Fibroblast of lung (primary cell): Measurements from ENCODE around the gene PDE6G. TPM values are rescaled to one million over a fixed set of nuclear protein-coding genes. Genes with fewer than 3 reads are reported as not detected.
A peak's percentile ranks its signal among the peaks of the same experiment; 100 is the strongest.

ENCODE experiments used
- DNase-seq, 2 donors: peaks; one replicate each; pipeline versions ENCODE4 v3.0.0 to v3.0.0-alpha.2; 2010; ENCODE audit warnings: low read depth in 2 of 2
- H2AFZ ChIP-seq: 2 replicates; pipeline ENCODE4 v1.5.1; 2012; ENCODE audit warnings: low read length, control low read depth, inconsistent platforms
- H3K27ac ChIP-seq: 2 replicates; pipeline ENCODE4 v1.5.1; 2011; ENCODE audit warnings: low read length, control low read depth; ENCODE audit not compliant: insufficient read depth
- H3K27me3 ChIP-seq: 2 replicates; pipeline ENCODE4 v1.5.1; 2011; ENCODE audit warnings: mild to moderate bottlenecking, low read length; ENCODE audit not compliant: control insufficient read depth, insufficient read depth
- H3K36me3 ChIP-seq: 2 replicates; pipeline ENCODE4 v1.5.1; 2011; ENCODE audit warnings: low read length; ENCODE audit not compliant: control insufficient read depth, insufficient read depth
- H3K4me1 ChIP-seq: 2 replicates; pipeline ENCODE4 v1.5.1; 2011; ENCODE audit warnings: low read length; ENCODE audit not compliant: control insufficient read depth, insufficient read depth; ENCODE audit errors: extremely low read depth
- H3K4me2 ChIP-seq: 2 replicates; pipeline ENCODE4 v1.5.1; 2011; ENCODE audit warnings: low read length, control low read depth; ENCODE audit not compliant: insufficient read depth; ENCODE audit errors: extremely low read depth
- H3K4me3 ChIP-seq, 4 experiments: fragments of 200-600 bp in 1 of 4; sonication (generic) in 1 of 4; replicated peaks in 1 of 4; 2 replicates each; pipeline ENCODE4 v1.5.1; 2011 to 2016; ENCODE audit warnings: low read length in 4 of 4, low read depth in 3 of 4, mild to moderate bottlenecking in 3 of 4, control low read depth in 2 of 4, inconsistent platforms in 1 of 4, mixed read lengths in 1 of 4; ENCODE audit not compliant: insufficient read depth in 1 of 4; ENCODE audit errors: control extremely low read depth in 1 of 4
- H3K79me2 ChIP-seq: 2 replicates; pipeline ENCODE4 v1.5.1; 2012; ENCODE audit warnings: mild to moderate bottlenecking, low read length, inconsistent platforms; ENCODE audit not compliant: control insufficient read depth, insufficient read depth
- H3K9ac ChIP-seq: 2 replicates; pipeline ENCODE4 v1.5.1; 2011; ENCODE audit warnings: mild to moderate bottlenecking, low read length, control low read depth; ENCODE audit not compliant: insufficient read depth
- H3K9me3 ChIP-seq: 2 replicates; pipeline ENCODE4 v1.5.1; 2012; ENCODE audit warnings: low read depth, low read length; ENCODE audit not compliant: control insufficient read depth, insufficient read depth
- H4K20me1 ChIP-seq: 2 replicates; pipeline ENCODE4 v1.5.1; 2011; ENCODE audit warnings: low read length; ENCODE audit not compliant: control insufficient read depth, insufficient read depth; ENCODE audit errors: extremely low read depth
- EZH2 ChIP-seq: IDR thresholded peaks from 2 replicates; pipeline ENCODE4 v1.5.1; 2012; ENCODE audit warnings: low read length, control low read depth, mild to moderate bottlenecking; ENCODE audit errors: missing control alignments
- polyA plus RNA-seq, 2 donors: library from polyadenylated mRNA; depleted of rRNA in 1 of 2; stranded (reverse) in 1 of 2; unstranded in 1 of 2; fragments of >200 nt; gene quantifications; 2 replicates each; pipeline ENCODE4 v1.2.1, GENCODE V29; 2011 to 2012; ENCODE audit warnings: missing spikeins in 1 of 2
- total RNA-seq: library from RNA; depleted of rRNA; stranded (reverse); fragments of >200 nt; gene quantifications from 2 replicates; pipeline ENCODE4 v1.2.1, GENCODE V29; 2014
- TF ChIP-seq, protein P1 (sequence below), 2 donors: IDR thresholded peaks in 1 of 2; conservative IDR thresholded peaks in 1 of 2; 1 replicate in 1 of 2; 2 replicates in 1 of 2; pipeline ENCODE4 v1.5.1; 2011 to 2012; ENCODE audit warnings: low read length in 2 of 2, control low read depth in 1 of 2, inconsistent platforms in 1 of 2, low read depth in 1 of 2, mild to moderate bottlenecking in 1 of 2

Gene PDE6G
- total and polyA plus RNA-seq, 2 donors (not counting 1 experiment from before 2014, with no cell fraction given): 0.17 to 0.64 TPM

- no peak for DNase-seq
- TF ChIP-seq, protein P1, sequence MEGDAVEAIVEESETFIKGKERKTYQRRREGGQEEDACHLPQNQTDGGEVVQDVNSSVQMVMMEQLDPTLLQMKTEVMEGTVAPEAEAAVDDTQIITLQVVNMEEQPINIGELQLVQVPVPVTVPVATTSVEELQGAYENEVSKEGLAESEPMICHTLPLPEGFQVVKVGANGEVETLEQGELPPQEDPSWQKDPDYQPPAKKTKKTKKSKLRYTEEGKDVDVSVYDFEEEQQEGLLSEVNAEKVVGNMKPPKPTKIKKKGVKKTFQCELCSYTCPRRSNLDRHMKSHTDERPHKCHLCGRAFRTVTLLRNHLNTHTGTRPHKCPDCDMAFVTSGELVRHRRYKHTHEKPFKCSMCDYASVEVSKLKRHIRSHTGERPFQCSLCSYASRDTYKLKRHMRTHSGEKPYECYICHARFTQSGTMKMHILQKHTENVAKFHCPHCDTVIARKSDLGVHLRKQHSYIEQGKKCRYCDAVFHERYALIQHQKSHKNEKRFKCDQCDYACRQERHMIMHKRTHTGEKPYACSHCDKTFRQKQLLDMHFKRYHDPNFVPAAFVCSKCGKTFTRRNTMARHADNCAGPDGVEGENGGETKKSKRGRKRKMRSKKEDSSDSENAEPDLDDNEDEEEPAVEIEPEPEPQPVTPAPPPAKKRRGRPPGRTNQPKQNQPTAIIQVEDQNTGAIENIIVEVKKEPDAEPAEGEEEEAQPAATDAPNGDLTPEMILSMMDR (conservative IDR thresholded peaks at IDR 0.05 in 1 of 2, IDR thresholded peaks at IDR 0.05 in 1 of 2; ENCODE audit: low read depth in 1 of 2, low read length in 2 of 2): no peak
- no peak for TF ChIP-seq EZH2
- Histone ChIP-seq H2AFZ (no peak overlapping the region), H3K4me1 (peaks cover 17% of the 10 kb centered on the region), H3K4me2 (peak overlapping the region; percentile 93), H3K9ac (peak overlapping the region; percentile 96), H3K36me3 (peaks cover 35% of the 10 kb centered on the region), H3K79me2 (peaks cover 45% of the 10 kb centered on the region), H3K27ac (peak overlapping the region; percentile 96), H3K27me3 (no peaks in the 10 kb centered on the region), H4K20me1 (no peaks in the 10 kb centered on the region), H3K4me3 (peak overlapping the region; percentile 80 to 91 (median 86)), H3K9me3 (no peaks in the 10 kb centered on the region)
These were observed 47.7 kb upstream of the PDE6G start for GRCh38 chr17:81703747-81704654.

DNA sequence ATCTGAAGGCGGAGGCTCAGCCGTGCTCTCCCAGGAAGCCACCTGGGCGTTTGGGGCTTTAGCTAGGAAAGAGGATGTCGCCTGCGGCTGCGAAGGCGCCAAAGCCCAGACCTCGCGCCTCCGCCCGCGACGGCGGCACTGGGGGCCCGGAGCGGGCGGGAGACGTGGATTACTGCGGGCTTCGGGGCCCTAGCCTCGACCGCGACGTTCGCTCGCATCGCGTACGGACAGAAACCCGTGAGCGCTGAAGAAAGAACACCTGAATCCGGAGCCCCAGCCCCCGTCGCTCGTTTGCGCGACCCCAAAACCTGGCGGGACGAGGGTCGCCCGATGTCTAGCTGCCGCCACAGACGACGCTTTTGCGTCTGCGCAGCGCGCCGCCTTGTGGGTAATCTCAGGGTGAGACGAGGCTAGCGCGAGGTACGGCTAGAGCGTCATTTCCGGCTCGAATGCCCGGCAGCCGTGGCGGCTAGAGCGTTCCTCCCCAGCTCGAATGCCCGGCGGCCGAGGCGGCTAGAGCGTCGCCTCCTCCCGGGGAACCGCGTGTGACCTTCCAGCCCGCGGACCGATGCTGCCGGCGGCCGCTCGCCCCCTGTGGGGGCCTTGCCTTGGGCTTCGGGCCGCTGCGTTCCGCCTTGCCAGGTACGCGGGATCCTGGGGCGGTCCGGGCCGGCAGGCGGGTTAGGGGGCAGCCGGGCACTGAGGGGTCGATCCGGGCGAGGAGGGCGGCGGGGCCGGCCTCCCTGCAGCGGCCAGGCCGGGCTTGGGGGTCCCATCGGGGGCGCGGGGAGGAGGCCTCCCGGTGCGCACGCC lies 46.8 kb upstream of the PDE6G start, which contains the start of gene MRPL12:
Gene MRPL12, plus strand, starts transcription at position 434 of the 813 bp plus-strand sequence. Its CDS starts 135 bp downstream, at position 569.
- Histone ChIP-seq H3K36me3 (peaks cover 34% of the 10 kb centered on the region), H3K27ac (peak within 1 kb of the TSS; percentile 96), H3K4me2 (peak within 1 kb of the TSS; percentile 98), H3K27me3 (no peaks in the 10 kb centered on the region), H3K4me1 (peaks cover 17% of the 10 kb centered on the region), H4K20me1 (no peaks in the 10 kb centered on the region), H2AFZ (peak within 1 kb of the TSS; percentile 31), H3K4me3 (peak within 1 kb of the TSS; percentile 80 to 91 (median 86)), H3K9ac (peak within 1 kb of the TSS; percentile 96), H3K79me2 (peaks cover 50% of the 10 kb centered on the region), H3K9me3 (no peaks in the 10 kb centered on the region)
- no peak for TF ChIP-seq EZH2
- DNase-seq: peak; percentile 87 to 92

DNA sequence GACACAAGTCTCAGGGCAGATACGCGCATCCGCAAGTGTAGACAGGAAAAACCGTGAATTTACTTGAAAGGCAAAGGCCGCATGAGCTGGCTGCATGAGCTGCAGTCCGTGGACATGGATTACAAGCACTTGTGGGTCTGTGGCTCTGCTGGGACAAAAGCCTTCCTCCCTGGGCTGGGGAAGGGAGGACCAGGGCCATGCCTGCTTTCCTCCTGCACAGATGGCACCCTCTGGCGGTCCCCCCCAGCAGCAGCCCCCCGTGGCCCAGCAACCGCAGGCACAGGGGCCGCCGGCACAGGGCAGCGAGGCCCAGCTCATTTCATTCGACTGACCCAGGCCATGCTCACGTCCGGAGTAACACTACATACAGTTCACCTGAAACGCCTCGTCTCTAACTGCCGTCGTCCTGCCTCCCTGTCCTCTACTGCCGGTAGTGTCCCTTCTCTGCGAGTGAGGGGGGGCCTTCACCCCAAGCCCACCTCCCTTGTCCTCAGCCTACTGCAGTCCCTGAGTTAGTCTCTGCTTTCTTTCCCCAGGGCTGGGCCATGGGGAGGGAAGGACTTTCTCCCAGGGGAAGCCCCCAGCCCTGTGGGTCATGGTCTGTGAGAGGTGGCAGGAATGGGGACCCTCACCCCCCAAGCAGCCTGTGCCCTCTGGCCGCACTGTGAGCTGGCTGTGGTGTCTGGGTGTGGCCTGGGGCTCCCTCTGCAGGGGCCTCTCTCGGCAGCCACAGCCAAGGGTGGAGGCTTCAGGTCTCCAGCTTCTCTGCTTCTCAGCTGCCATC lies 45.1 kb upstream of the PDE6G start:
- Histone ChIP-seq H3K79me2 (peaks cover 59% of the 10 kb centered on the region), H3K4me2 (peak overlapping the region; percentile 98), H3K36me3 (peaks cover 37% of the 10 kb centered on the region), H4K20me1 (no peaks in the 10 kb centered on the region), H3K27ac (peak overlapping the region; percentile 61), H3K9me3 (no peaks in the 10 kb centered on the region), H3K27me3 (no peaks in the 10 kb centered on the region), H2AFZ (no peak overlapping the region), H3K4me1 (peaks cover 17% of the 10 kb centered on the region), H3K9ac (peak overlapping the region; percentile 13), H3K4me3 (peak overlapping the region; percentile 80 to 89 (median 86))
- DNase-seq: no peak
- TF ChIP-seq EZH2: no peak
- TF ChIP-seq, protein P1 (conservative IDR thresholded peaks at IDR 0.05 in 1 of 2, IDR thresholded peaks at IDR 0.05 in 1 of 2; ENCODE audit: low read depth in 1 of 2, low read length in 2 of 2): no peak
